ENCODE results near the gene AGL.

DNA sequence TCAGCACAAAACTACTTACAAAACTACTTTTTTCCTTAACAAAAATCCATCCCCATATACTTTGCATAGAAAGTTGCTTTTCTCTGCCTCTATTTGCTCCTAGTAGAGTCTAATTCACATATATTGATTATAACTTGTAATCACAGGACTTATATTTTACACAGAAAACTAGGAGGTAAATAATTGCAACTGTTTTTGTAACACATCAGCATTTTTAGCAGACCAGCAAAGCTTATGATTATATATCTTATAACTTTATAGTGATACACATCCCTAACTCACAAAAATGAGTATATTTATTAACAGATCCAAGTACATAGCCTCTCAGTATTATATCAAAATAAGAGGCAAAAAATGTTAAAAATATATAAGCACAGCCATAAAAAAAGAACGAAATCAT, 102.4 kb downstream of the AGL start:
- TF ChIP-seq CTCF (IDR thresholded peaks at IDR 0.05; ENCODE audit: low read depth, low read length) (no peak), EZH2phosphoT487 (IDR thresholded peaks at IDR 0.05; ENCODE audit: low read depth) (no peak)

Measured in OCI-LY3 (cell line).